Breast epithelium (tissue), 3 donors: ENCODE data around the gene NRXN3.

Source experiments
- POLR2A ChIP-seq: fragments of 450-650 bp; IDR thresholded peaks from one replicate; pipeline ENCODE4 v1.6.1; 2016; ENCODE audit warnings: antibody characterized with exemption, mild to moderate bottlenecking, moderate library complexity
- POLR2AphosphoS5 ChIP-seq, 3 donors: sonication (generic); formaldehyde crosslinking; IDR thresholded peaks; one replicate each; pipeline ENCODE4 v1.6.1; 2017; ENCODE audit warnings: antibody characterized with exemption in 3 of 3
- TF ChIP-seq, protein P1 (sequence below), 3 donors: fragments of 450-650 bp; IDR thresholded peaks; one replicate each; pipeline ENCODE4 v1.5.1; 2016 to 2017; ENCODE audit warnings: antibody characterized with exemption in 3 of 3, mild to moderate bottlenecking in 3 of 3, moderate library complexity in 3 of 3

DNA sequence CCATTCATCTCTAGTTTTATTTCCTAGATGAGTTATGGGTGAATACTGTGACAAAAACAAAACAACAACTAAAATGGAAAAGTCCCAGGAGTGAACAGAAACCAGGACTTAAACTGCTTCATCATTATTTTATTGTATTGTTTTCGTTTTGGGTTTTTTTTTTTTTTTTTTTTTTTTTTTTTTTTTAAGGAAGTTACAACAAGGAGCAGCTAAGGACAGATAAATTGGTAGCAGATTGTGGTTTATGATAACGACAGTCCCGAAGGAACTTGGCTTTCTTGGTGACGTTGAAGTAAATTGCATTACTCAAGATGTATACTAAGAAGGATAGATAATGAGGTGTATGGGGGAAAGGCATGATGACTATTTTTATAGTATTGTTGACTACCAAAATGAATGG, 866.3 kb downstream of the NRXN3 start:
- TF ChIP-seq POLR2A (no peak), POLR2AphosphoS5 (IDR thresholded peaks at IDR 0.05) (no peak)
- TF ChIP-seq, protein P1, sequence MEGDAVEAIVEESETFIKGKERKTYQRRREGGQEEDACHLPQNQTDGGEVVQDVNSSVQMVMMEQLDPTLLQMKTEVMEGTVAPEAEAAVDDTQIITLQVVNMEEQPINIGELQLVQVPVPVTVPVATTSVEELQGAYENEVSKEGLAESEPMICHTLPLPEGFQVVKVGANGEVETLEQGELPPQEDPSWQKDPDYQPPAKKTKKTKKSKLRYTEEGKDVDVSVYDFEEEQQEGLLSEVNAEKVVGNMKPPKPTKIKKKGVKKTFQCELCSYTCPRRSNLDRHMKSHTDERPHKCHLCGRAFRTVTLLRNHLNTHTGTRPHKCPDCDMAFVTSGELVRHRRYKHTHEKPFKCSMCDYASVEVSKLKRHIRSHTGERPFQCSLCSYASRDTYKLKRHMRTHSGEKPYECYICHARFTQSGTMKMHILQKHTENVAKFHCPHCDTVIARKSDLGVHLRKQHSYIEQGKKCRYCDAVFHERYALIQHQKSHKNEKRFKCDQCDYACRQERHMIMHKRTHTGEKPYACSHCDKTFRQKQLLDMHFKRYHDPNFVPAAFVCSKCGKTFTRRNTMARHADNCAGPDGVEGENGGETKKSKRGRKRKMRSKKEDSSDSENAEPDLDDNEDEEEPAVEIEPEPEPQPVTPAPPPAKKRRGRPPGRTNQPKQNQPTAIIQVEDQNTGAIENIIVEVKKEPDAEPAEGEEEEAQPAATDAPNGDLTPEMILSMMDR (IDR thresholded peaks at IDR 0.05), result no peak
